ENCODE measurements around the gene RCAN1. TPM values are rescaled to one million over a fixed set of nuclear protein-coding genes. Genes with fewer than 3 reads are reported as not detected.
A peak's percentile ranks its signal among the peaks of the same experiment; 100 is the strongest.

Gene RCAN1
- polyA plus RNA-seq, 1 donor (not counting 4 experiments of a cell fraction or from before 2014, with no cell fraction given): 21.3 TPM

DNA sequence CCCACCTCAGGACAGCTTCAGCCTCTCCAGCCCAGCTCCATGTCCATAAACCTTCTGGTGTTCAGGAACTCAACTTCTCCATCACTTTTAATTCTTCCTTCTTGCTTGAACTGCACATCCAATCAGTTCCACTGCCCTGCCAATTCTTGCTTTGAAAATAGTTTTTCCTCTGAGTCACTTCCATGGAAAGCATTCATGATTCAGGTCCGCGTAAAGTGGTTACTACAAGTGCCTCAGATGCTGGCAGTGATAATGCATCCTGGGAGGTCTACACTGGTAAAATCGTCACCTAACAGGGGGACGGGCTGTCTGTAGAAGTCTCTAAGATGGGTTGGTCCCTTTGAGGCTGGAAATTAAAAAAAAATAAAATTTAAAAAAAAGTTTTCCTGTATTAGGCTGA, 25.9 kb upstream of the RCAN1 start:
- no peaks in the 10 kb centered on the region for H4K20me1 ChIP-seq (ENCODE audit: control insufficient read depth, extremely low read depth, insufficient read depth, low read length)

DNA sequence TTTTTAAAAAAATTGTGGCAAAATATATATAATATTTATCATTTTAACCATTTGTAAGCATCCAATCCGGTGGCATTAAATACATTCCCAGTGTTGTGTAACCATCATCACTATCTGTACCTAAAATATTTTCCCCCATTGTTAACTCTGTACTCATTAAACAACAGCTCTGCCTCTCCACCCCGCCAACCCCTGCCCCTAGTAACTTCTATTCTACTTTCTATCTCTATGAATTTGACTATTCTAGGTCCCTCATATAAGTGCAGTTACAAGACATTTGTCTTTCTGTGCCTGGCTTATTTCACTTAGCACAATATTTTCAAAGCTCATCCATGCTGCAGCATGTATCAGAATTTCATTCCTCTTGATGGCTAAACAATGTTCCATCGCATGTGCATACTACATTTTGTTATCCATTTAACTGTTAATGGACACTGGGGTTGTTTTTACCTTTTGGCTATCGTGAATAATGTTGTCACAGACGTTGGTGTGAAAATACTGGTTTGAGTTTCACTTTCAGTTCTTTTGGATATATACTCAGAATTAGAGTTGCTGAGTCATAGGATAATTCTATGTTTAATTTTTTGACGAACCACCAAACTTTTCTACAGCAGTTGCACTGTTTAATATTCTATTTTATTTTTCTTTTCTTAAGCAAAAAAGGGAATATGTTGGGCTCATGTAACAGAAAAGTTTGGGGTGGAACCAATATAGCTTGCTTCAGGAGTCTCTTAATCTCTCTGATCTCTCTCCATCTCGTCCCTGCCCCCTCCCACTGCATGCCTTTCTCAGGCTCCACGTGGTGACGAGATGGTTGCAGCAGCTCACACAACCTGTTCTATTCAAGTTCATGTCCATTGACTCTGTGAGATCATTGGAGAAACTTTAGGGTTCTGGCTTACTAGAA, 25.2 kb upstream of the RCAN1 start:
- Histone ChIP-seq H3K9me3 (ENCODE audit: control insufficient read depth, low read depth, low read length) (no peaks in the 10 kb centered on the region), H3K36me3 (ENCODE audit: control insufficient read depth in 2 of 2, extremely low read depth in 1 of 2, insufficient read depth in 2 of 2, low read length in 2 of 2) (no peaks in the 10 kb centered on the region), H3K9ac (ENCODE audit: control insufficient read depth, extremely low read depth, insufficient read depth, low read length) (no peak overlapping the region), H3K4me1 (ENCODE audit: control insufficient read depth, extremely low read depth, insufficient read depth, low read length) (peaks cover 21% of the 10 kb centered on the region), H3K9me1 (ENCODE audit: control insufficient read depth, extremely low read depth, insufficient read depth, low read length) (no peaks in the 10 kb centered on the region), H3K79me2 (ENCODE audit: control insufficient read depth, insufficient read depth, low read length) (no peaks in the 10 kb centered on the region), H3K27me3 (ENCODE audit: control insufficient read depth, extremely low read depth, insufficient read depth, low read length) (peaks cover 5% of the 10 kb centered on the region), H3K27ac (ENCODE audit: control insufficient read depth, insufficient read depth, low read length) (no peak overlapping the region), H4K20me1 (ENCODE audit: control insufficient read depth, extremely low read depth, insufficient read depth, low read length) (no peaks in the 10 kb centered on the region), H2AFZ (ENCODE audit: control insufficient read depth, low read length) (peak overlapping the region; percentile 5), H3K4me3 (ENCODE audit: control insufficient read depth in 2 of 3, extremely low read depth in 1 of 3, insufficient read depth in 2 of 3, low read depth in 1 of 3, low read length in 3 of 3) (peak overlapping the region in 1 of 3 experiments; percentile 3), H3K4me2 (ENCODE audit: control insufficient read depth, extremely low read depth, insufficient read depth, low read depth, low read length) (peak overlapping the region; percentile 47)
- TF ChIP-seq EZH2 (IDR thresholded peaks at IDR 0.05; ENCODE audit: low read length): no peak
- TF ChIP-seq, protein P1, sequence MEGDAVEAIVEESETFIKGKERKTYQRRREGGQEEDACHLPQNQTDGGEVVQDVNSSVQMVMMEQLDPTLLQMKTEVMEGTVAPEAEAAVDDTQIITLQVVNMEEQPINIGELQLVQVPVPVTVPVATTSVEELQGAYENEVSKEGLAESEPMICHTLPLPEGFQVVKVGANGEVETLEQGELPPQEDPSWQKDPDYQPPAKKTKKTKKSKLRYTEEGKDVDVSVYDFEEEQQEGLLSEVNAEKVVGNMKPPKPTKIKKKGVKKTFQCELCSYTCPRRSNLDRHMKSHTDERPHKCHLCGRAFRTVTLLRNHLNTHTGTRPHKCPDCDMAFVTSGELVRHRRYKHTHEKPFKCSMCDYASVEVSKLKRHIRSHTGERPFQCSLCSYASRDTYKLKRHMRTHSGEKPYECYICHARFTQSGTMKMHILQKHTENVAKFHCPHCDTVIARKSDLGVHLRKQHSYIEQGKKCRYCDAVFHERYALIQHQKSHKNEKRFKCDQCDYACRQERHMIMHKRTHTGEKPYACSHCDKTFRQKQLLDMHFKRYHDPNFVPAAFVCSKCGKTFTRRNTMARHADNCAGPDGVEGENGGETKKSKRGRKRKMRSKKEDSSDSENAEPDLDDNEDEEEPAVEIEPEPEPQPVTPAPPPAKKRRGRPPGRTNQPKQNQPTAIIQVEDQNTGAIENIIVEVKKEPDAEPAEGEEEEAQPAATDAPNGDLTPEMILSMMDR (optimal IDR thresholded peaks at IDR 0.05 in 1 of 3, IDR thresholded peaks at IDR 0.05 in 1 of 3, conservative IDR thresholded peaks at IDR 0.05 in 1 of 3; ENCODE audit: extremely low read depth in 1 of 3, insufficient read depth in 2 of 3, low read length in 3 of 3): no peak
- FAIRE-seq (no peak), DNase-seq (ENCODE audit: low read depth, low spot score) (no peak)
- dilution Hi-C loops (cut with MboI; ENCODE audit: extremely low pct_ligation_motif_present, low sequenced_read_pairs): no loop called here

More for the DNA sequence above, 25.9 kb upstream of the RCAN1 start:
- FAIRE-seq (peak; percentile 90), DNase-seq (ENCODE audit: low read depth, low spot score) (peak; percentile 17)
- Histone ChIP-seq H3K27ac (ENCODE audit: control insufficient read depth, insufficient read depth, low read length) (no peak overlapping the region), H3K4me3 (ENCODE audit: control insufficient read depth in 2 of 3, extremely low read depth in 1 of 3, insufficient read depth in 2 of 3, low read depth in 1 of 3, low read length in 3 of 3) (no peak overlapping the region), H3K79me2 (ENCODE audit: control insufficient read depth, insufficient read depth, low read length) (no peaks in the 10 kb centered on the region), H3K27me3 (ENCODE audit: control insufficient read depth, extremely low read depth, insufficient read depth, low read length) (no peaks in the 10 kb centered on the region), H3K9me3 (ENCODE audit: control insufficient read depth, low read depth, low read length) (no peaks in the 10 kb centered on the region), H2AFZ (ENCODE audit: control insufficient read depth, low read length) (no peak overlapping the region), H3K4me1 (ENCODE audit: control insufficient read depth, extremely low read depth, insufficient read depth, low read length) (peaks cover 21% of the 10 kb centered on the region), H3K36me3 (ENCODE audit: control insufficient read depth in 2 of 2, extremely low read depth in 1 of 2, insufficient read depth in 2 of 2, low read length in 2 of 2) (no peaks in the 10 kb centered on the region), H3K9ac (ENCODE audit: control insufficient read depth, extremely low read depth, insufficient read depth, low read length) (no peak overlapping the region), H3K4me2 (ENCODE audit: control insufficient read depth, extremely low read depth, insufficient read depth, low read depth, low read length) (peak overlapping the region; percentile 47), H3K9me1 (ENCODE audit: control insufficient read depth, extremely low read depth, insufficient read depth, low read length) (no peaks in the 10 kb centered on the region)
- dilution Hi-C loops (cut with MboI; ENCODE audit: extremely low pct_ligation_motif_present, low sequenced_read_pairs): no loop called here
- TF ChIP-seq, protein P1 (optimal IDR thresholded peaks at IDR 0.05 in 1 of 3, IDR thresholded peaks at IDR 0.05 in 1 of 3, conservative IDR thresholded peaks at IDR 0.05 in 1 of 3; ENCODE audit: extremely low read depth in 1 of 3, insufficient read depth in 2 of 3, low read length in 3 of 3): no peak
- TF ChIP-seq EZH2 (IDR thresholded peaks at IDR 0.05; ENCODE audit: low read length): no peak
